C4-2B (cell line): ENCODE measurements around the gene BBIP1.

ENCODE experiments used
- H3K27ac ChIP-seq: fragments of 450-650 bp; 2 replicates; pipeline ENCODE4 v1.5.1; 2017
- CTCF ChIP-seq: fragments of 450-650 bp; conservative IDR thresholded peaks from 2 replicates; pipeline ENCODE4 v1.5.1; 2017; ENCODE audit warnings: mild to moderate bottlenecking
- ZFX ChIP-seq: fragments of 450-650 bp; IDR thresholded peaks from 2 replicates; pipeline ENCODE4 v1.6.1; 2017

Gene BBIP1

GRCh38 chr10:110912374-110912773 lies 6.6 kb downstream of the BBIP1 start:
- TF ChIP-seq CTCF (no peak), ZFX (no peak)
- no peak overlapping the region for H3K27ac ChIP-seq

GRCh38 chr10:110910138-110910537 lies 8.8 kb downstream of the BBIP1 start:
- no peak overlapping the region for H3K27ac ChIP-seq
- TF ChIP-seq CTCF, result no peak
- no peak for TF ChIP-seq ZFX

- TF ChIP-seq CTCF (no peak), ZFX (no peak)
Measured at GRCh38 chr10:110903280-110904278, 15.4 kb downstream of the BBIP1 start.

GRCh38 chr10:110901954-110902819 lies 16.8 kb downstream of the BBIP1 start:
- no peak overlapping the region for H3K27ac ChIP-seq
- TF ChIP-seq CTCF, result no peak
- TF ChIP-seq ZFX, result no peak

More at GRCh38 chr10:110903280-110904278, 15.4 kb downstream of the BBIP1 start:
- no peak overlapping the region for H3K27ac ChIP-seq

GRCh38 chr10:110900983-110901382 lies 18.0 kb downstream of the BBIP1 start:
- TF ChIP-seq ZFX, result no peak
- no peak for TF ChIP-seq CTCF
- H3K27ac ChIP-seq, result no peak overlapping the region

GRCh38 chr10:110898391-110898790 lies 20.6 kb downstream of the BBIP1 start:
- no peak overlapping the region for H3K27ac ChIP-seq
- TF ChIP-seq ZFX, result no peak
- no peak for TF ChIP-seq CTCF

- no peak overlapping the region for H3K27ac ChIP-seq
- TF ChIP-seq CTCF (no peak), ZFX (no peak)
Measured at GRCh38 chr10:110897184-110897583, 21.8 kb downstream of the BBIP1 start.
